ENCODE results near the gene FAR1.

FAR1 gene

DNA sequence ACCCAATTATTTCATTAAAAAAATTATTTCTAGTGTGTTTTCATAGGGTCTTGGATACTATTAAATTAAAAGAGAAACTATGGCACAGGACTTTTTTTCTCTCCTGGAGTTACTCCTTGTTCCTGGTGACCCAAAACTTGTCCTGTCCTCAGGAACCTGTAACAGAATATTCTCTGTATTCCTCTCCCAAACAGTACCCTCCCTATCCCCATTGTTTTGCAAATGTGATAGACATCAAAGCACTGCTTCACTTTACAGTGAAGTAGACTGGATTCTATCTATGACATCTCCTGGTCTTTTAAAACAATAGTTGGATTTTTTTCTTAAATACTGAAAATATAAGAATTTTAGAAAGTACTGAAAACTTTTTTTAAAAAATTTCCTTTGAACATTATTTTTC lies 37.2 kb downstream of the FAR1 start:
- H3K36me3 ChIP-seq (ENCODE audit: control insufficient read depth, low read length) = peaks cover 83% of the 10 kb centered on the region
- no peaks in the 10 kb centered on the region for H4K20me1 ChIP-seq (ENCODE audit: control insufficient read depth, insufficient read depth, low read depth, low read length)
- no peak overlapping the region for H3K27ac ChIP-seq (ENCODE audit: low read depth, low read length)
- H3K9me2 ChIP-seq (replicated peaks; ENCODE audit: control insufficient read depth, low read length) = no peaks in the 10 kb centered on the region
- no peak overlapping the region for H3K4me2 ChIP-seq (ENCODE audit: low read length)
- no peaks in the 10 kb centered on the region for H3K27me3 ChIP-seq (ENCODE audit: control insufficient read depth, low read length)
- peaks cover 4% of the 10 kb centered on the region; the same call in 1 of the 2 replicates for H3F3A ChIP-seq (ENCODE audit: control insufficient read depth, insufficient read depth)
- H3K9me3 ChIP-seq (ENCODE audit: control insufficient read depth, insufficient read depth, low read length) = no peaks in the 10 kb centered on the region
- H3K4me3 ChIP-seq (ENCODE audit: low read length) = no peak overlapping the region
- H3K4me1 ChIP-seq (ENCODE audit: control insufficient read depth, low read length) = no peaks in the 10 kb centered on the region
- no peaks in the 10 kb centered on the region for H3K79me2 ChIP-seq (ENCODE audit: control insufficient read depth, low read length)
- TF ChIP-seq, protein P1, sequence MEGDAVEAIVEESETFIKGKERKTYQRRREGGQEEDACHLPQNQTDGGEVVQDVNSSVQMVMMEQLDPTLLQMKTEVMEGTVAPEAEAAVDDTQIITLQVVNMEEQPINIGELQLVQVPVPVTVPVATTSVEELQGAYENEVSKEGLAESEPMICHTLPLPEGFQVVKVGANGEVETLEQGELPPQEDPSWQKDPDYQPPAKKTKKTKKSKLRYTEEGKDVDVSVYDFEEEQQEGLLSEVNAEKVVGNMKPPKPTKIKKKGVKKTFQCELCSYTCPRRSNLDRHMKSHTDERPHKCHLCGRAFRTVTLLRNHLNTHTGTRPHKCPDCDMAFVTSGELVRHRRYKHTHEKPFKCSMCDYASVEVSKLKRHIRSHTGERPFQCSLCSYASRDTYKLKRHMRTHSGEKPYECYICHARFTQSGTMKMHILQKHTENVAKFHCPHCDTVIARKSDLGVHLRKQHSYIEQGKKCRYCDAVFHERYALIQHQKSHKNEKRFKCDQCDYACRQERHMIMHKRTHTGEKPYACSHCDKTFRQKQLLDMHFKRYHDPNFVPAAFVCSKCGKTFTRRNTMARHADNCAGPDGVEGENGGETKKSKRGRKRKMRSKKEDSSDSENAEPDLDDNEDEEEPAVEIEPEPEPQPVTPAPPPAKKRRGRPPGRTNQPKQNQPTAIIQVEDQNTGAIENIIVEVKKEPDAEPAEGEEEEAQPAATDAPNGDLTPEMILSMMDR (IDR thresholded peaks at IDR 0.05; ENCODE audit: low read depth, low read length, poor library complexity, severe bottlenecking) = no peak
- TF ChIP-seq EZH2phosphoT487 (IDR thresholded peaks at IDR 0.05; ENCODE audit: borderline replicate concordance, low read length) = no peak

DNA sequence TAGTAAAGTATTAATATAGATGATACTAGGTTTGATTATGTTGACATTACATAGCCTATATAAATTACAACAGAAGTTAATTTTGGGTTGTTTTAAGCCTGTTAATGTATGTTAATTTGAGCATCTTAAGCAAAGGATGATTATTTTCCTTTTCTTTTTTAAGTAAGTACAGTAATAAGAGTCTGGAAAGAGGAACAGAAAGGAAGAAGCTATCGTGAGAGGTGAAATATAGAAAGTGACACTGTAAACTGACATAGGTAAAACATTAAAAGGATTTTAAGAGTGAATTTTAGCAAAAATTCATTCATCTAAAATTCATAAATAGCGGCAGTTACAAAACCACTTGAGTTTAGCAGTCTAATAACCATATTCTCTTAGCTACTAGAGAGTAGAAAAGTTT lies 45.5 kb downstream of the FAR1 start:
- Histone ChIP-seq H3K79me2 (ENCODE audit: control insufficient read depth, low read length) (no peaks in the 10 kb centered on the region), H3K4me1 (ENCODE audit: control insufficient read depth, low read length) (peaks cover 5% of the 10 kb centered on the region), H3K27ac (ENCODE audit: low read depth, low read length) (no peak overlapping the region), H3K4me2 (ENCODE audit: low read length) (no peak overlapping the region), H3F3A (ENCODE audit: control insufficient read depth, insufficient read depth) (no peaks in the 10 kb centered on the region), H3K4me3 (ENCODE audit: low read length) (no peak overlapping the region), H3K9me3 (ENCODE audit: control insufficient read depth, insufficient read depth, low read length) (no peaks in the 10 kb centered on the region), H3K36me3 (ENCODE audit: control insufficient read depth, low read length) (peaks cover 83% of the 10 kb centered on the region), H4K20me1 (ENCODE audit: control insufficient read depth, insufficient read depth, low read depth, low read length) (peaks cover 6% of the 10 kb centered on the region; the same call in 1 of the 2 replicates), H3K9me2 (replicated peaks; ENCODE audit: control insufficient read depth, low read length) (no peaks in the 10 kb centered on the region), H3K27me3 (ENCODE audit: control insufficient read depth, low read length) (no peaks in the 10 kb centered on the region)
- TF ChIP-seq EZH2phosphoT487 (IDR thresholded peaks at IDR 0.05; ENCODE audit: borderline replicate concordance, low read length) = no peak
- TF ChIP-seq, protein P1 (IDR thresholded peaks at IDR 0.05; ENCODE audit: low read depth, low read length, poor library complexity, severe bottlenecking) = no peak

GRCh38 chr11:13717331-13717730 lies 48.9 kb downstream of the FAR1 start:
- Histone ChIP-seq H3K4me2 (ENCODE audit: low read length) (no peak overlapping the region), H3K4me3 (ENCODE audit: low read length) (no peak overlapping the region), H3K9me3 (ENCODE audit: control insufficient read depth, insufficient read depth, low read length) (no peaks in the 10 kb centered on the region), H4K20me1 (ENCODE audit: control insufficient read depth, insufficient read depth, low read depth, low read length) (peaks cover 6% of the 10 kb centered on the region; the same call in 1 of the 2 replicates), H3K4me1 (ENCODE audit: control insufficient read depth, low read length) (peaks cover 5% of the 10 kb centered on the region), H3K36me3 (ENCODE audit: control insufficient read depth, low read length) (peaks cover 66% of the 10 kb centered on the region), H3F3A (ENCODE audit: control insufficient read depth, insufficient read depth) (no peaks in the 10 kb centered on the region), H3K27ac (ENCODE audit: low read depth, low read length) (no peak overlapping the region), H3K79me2 (ENCODE audit: control insufficient read depth, low read length) (no peaks in the 10 kb centered on the region), H3K9me2 (replicated peaks; ENCODE audit: control insufficient read depth, low read length) (no peaks in the 10 kb centered on the region), H3K27me3 (ENCODE audit: control insufficient read depth, low read length) (no peaks in the 10 kb centered on the region)
- TF ChIP-seq, protein P1 (IDR thresholded peaks at IDR 0.05; ENCODE audit: low read depth, low read length, poor library complexity, severe bottlenecking) = no peak
- no peak for TF ChIP-seq EZH2phosphoT487 (IDR thresholded peaks at IDR 0.05; ENCODE audit: borderline replicate concordance, low read length)
